GM12878 (cell line): ENCODE measurements around the gene NALF2. TPM values are rescaled to one million over a fixed set of nuclear protein-coding genes. Genes with fewer than 3 reads are reported as not detected.

Experiments
- polyA plus RNA-seq, 11 experiments: library from polyadenylated mRNA; depleted of rRNA in 4 of 11; unstranded in 6 of 11; stranded (reverse) in 5 of 11; fragments of >200 nt; fragmentation: Nextera tagmentation in 4 of 11; fragmentation: Illumina TruSeq in 1 of 11; extraction: Ambion mirVana in 4 of 11; extraction: Trizol in 1 of 11; gene quantifications; 1 replicate in 1 of 11; 2 replicates in 10 of 11; pipeline versions ENCODE4 v1.2.1 to v1.2.3, GENCODE V29; 2011 to 2016; ENCODE audit warnings: inconsistent platforms in 2 of 11, missing spikeins in 2 of 11, low read depth in 1 of 11
- total RNA-seq, 4 experiments: library from RNA; depleted of rRNA in 3 of 4; stranded (reverse); fragments of >200 nt in 3 of 4; fragmentation: Illumina TruSeq in 1 of 4; extraction: Trizol in 1 of 4; gene quantifications; 2 replicates each; pipeline versions ENCODE4 v1.2.1 to v1.2.3, GENCODE V29; 2013 to 2021

The NALF2 gene
- total and polyA plus RNA-seq, 10 of the 15 experiments (the other 5 are each of a cell fraction or from before 2014, with no cell fraction given): not detected

Other genes with a start within 250 kb of the NALF2 start
- 0.06 TPM in 1 of 2 replicates, not detected in the other for gene EDA, start 111.8 kb downstream of the NALF2 start, total RNA-seq (2014; rRNA removed)
- gene EDA, start 111.8 kb downstream of the NALF2 start, total RNA-seq (2014; rRNA removed; fragmentation: Illumina TruSeq; extraction: Trizol): not detected in 2 replicates
- not detected in 2 replicates for gene EDA, start 111.8 kb downstream of the NALF2 start, total RNA-seq (2021)
- not detected in 2 replicates for gene EDA, start 111.8 kb downstream of the NALF2 start, polyA plus RNA-seq (2011; rRNA removed)
- gene EDA, start 111.8 kb downstream of the NALF2 start, polyA plus RNA-seq (2014; fragmentation: Illumina TruSeq; extraction: Trizol): not detected in 2 replicates
- not detected for gene EDA, start 111.8 kb downstream of the NALF2 start, polyA plus RNA-seq (2014; fragmentation: Nextera tagmentation; extraction: Ambion mirVana)
- gene EDA, start 111.8 kb downstream of the NALF2 start, polyA plus RNA-seq (2014; rRNA removed): not detected in 2 replicates
- not detected for gene EDA, start 111.8 kb downstream of the NALF2 start, polyA plus RNA-seq (2016; fragmentation: Nextera tagmentation; extraction: Ambion mirVana)